HG03139 (cell line): ENCODE measurements around the gene PEAK1.
A peak's percentile ranks its signal among the peaks of the same experiment; 100 is the strongest.

ENCODE experiments used
- ATAC-seq: cut with Tn5 transposase; IDR thresholded peaks from one replicate; pipeline ENCODE4 v1.9.1; 2021; ENCODE audit not compliant: unreplicated experiment

The PEAK1 gene

DNA sequence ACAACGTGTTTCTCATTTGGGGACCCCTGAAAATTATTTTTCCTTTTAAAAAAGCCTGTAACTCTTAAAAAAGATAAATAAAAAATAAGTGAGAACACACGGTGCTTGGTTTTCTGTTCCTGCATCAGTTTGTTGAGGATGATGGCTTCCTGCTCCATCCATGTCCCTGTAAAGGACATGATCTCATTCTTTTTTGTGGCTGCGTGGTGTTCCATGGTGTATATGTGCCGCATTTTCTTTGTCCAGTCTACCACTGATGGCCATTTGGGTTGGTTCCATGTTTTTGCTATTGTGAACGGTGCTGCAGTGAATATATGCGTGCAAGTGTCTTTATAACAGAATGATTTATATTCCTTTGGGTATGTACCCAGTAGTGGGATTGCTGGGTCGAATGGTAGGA lies 351.3 kb downstream of the PEAK1 start:
- ATAC-seq, result no peak

- no peak for ATAC-seq
Measured at GRCh38 chr15:77067691-77068367, 352.1 kb downstream of the PEAK1 start.

DNA sequence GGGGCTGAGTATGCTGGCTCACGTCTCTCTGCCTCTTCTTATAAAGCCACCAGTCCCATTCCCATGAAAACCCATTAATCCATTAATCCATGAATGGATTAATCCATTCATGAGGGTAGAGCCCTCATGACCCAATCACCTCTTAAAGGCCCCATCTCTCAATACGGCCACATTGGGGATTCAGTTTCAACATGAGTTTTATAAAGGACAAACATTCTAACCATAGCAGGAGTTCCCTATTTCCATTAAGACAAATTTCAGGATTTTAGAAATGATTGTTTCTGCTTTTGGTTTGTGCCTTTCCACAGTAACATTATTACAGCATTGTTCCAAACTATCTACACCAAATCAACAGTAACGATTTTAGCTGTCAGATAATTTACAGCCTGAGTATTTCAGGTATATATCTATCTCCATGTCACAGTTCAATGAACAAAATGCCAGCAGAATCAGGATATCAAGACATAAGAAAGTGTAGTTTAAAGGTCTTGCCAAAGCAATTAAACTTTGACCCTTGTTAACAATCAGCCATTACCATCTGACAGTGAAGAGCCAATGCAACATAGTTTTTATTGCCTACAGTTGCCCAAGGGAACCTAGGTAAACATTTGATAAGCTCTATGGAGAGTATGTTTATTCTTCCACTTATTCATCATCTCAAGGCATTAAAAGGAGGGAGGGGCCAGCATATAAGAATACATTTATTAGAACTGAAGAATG lies 352.8 kb downstream of the PEAK1 start:
- no peak for ATAC-seq

- ATAC-seq, result no peak
Measured at GRCh38 chr15:77064539-77065308, 355.2 kb downstream of the PEAK1 start.

DNA sequence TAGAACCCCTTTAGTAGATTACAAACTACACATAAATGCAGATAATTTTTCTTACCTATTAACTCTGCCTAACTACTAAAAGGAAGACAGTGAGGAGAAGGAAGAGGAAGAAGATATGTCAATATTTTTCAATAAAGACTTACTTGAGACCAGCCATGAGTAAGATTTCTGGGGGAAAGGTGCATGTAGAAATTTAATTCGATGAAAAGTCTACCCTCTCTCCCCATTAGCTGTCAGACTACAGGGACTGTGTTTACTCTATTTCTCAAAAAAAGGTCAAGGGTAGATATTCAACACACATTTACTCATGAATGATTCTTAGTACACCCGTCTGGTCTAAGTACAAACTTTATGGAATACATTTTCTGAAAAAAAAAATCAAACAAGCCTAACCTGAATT lies 355.8 kb downstream of the PEAK1 start:
- ATAC-seq, result no peak

DNA sequence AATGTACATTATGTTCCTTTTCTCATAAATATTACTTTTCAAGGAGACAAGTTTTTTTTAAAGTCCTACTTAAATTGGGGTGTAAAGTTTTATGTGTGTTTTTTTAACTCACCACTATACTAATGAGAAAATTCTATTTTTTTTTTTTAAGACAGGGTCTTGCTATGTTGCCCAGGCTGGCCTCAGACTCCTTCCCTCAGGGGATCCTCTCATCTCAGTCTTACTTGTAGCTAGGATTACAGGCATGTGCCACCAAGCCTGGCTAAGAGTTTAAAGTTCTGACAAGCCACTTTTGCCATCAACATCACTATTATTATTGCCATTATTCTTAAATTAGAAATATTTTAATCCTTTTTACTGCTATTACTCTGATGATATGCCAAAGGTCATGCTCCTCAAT lies 356.7 kb downstream of the PEAK1 start:
- no peak for ATAC-seq

- ATAC-seq, result no peak
Measured at GRCh38 chr15:77060546-77060945, 359.4 kb downstream of the PEAK1 start.

- ATAC-seq, result peak; percentile 61
Measured at GRCh38 chr15:77059786-77060361, 360.0 kb downstream of the PEAK1 start.

DNA sequence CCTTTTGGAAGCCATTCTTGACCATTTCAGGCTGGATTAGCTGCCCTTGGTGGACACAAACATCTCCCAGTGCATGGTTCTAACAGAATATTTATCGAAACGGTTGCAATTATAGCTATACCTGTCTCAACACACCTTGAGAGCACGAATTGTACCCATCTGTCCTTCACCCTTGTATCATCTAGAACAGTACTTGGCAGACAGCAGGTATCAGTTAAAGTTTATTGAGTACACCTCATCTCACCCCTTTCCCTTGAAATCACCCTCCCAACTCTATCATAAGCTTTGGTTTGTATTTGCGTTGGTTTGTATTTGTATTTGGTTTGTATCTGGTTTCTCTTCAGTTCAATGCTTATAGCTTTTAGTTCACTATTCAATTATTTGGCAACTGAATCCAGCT lies 361.4 kb downstream of the PEAK1 start:
- no peak for ATAC-seq

DNA sequence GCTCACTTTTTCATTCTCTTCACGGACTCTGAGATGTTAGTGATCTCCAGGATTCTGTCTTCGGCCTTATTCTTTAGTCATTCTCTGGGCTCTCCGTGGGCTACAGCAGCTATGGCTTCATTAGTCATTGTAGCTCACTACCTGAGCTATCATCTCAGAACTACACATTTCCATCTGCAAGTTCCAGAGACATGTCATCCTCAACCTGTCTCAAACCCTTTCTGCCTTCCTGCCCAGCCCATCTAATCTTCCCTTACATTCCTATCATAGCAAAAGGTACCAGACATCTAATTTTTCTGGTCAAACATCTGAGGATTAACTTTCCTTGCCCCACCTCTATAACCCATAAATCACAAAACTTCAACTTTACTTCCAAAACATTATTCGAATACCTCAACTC lies 362.2 kb downstream of the PEAK1 start:
- no peak for ATAC-seq

GRCh38 chr15:77057072-77057471 lies 362.8 kb downstream of the PEAK1 start:
- ATAC-seq, result no peak

GRCh38 chr15:77053709-77054108 lies 366.2 kb downstream of the PEAK1 start:
- no peak for ATAC-seq

DNA sequence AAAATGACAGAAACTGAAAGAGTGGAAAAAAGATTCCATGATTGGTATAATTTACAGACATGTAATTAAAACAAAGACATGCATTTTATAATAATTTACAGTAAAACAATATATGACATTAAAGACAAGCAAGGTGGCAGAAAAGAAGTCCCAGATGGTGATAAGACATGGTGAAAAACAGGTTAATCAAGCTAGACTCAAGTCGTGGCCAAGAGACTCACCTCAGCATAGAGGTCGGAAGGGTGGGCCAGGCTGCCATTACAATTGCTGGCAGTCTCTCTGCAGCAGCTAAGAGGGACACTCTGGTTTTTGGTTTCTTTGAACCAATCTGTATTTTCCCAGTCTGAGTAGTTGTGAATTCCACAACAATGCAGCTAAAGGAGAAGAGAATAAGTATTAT lies 367.3 kb downstream of the PEAK1 start:
- ATAC-seq, result no peak
